CD4-positive, alpha-beta T cell treated with Interleukin-17A for 4 hours (primary cell): ENCODE data around the gene LPP.

ENCODE experiments used
- DNase-seq: peaks from one replicate; pipeline ENCODE4 v3.0.0-alpha.2; 2020; ENCODE audit warnings: mixed read lengths

Gene LPP

DNA sequence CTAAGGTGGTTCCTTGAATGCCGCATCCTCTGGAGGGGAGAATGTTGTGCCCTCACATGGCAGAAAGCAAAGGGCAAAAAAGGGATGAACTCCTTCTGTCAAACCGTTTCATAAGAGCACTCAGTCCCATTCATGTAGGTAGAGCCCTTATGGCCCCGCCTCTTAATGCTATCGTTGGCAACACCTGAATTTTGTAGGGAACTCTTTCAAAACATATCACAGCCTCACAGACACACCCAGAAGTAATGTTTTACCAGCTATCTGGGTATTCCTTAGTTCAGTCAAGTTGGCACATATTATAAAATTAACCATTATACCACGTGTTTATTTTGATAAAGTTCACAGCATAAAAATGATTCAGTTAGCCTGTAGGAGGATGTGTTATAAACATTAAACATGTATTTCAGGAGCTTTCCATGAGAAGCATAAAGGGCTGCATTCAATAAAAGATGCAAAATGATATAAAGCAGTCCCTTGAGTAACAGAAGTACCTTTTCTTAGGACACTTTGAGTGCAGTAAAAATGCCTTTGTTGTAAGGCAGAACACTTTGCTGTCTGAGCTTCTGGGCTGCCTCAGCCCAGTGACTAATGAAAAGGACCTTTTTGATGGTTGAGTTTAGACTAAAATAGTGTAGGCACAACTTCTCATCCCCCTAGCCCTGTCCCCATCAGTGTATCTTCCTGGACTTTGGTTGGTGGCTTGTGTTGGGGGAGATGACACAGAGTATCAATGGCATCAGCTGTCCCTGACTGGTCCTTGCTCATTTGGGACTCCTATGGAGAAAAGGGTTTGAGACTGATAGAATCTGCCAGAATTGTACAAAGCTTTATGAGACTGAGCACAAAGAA, 754.3 kb downstream of the LPP start:
- no peak for DNase-seq

DNA sequence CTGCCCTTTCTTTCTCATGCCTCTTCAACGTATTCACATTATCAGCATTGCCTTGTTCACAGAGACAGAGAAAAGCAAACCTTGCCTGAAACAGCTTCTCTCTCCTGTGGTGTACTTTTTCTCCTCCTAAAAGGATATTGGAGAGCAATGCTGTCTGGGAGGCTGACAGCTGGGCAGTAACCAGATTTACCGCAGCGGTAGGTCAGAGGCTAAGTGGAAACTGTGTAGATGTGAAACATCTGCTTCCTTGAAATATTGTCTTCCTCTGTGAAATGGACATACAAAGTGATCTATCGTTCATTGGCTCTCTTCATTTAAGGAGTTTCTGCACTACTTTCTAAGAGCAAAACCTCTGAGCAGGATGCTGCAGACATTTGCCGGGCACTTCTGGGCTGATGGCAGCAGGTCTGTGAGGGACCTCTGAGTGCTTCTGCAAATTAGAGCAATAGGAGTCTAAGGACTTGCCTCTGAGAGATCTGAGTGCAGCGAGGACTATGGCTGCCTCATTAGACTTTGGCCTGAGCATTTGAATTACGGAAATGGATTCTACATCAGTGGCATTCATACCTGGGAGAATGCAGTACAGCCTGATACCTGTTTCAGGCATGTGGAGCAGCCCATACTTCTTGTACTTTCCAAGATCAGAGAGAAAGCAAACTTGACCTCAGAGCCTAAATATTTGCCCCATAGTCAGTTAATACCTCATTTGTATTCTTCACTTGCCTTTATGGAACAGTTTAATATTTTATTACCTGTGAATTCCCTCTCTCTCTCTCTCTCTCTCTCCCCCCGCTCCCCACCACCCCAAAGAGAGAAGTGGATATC, 757.3 kb downstream of the LPP start:
- DNase-seq = no peak

DNA sequence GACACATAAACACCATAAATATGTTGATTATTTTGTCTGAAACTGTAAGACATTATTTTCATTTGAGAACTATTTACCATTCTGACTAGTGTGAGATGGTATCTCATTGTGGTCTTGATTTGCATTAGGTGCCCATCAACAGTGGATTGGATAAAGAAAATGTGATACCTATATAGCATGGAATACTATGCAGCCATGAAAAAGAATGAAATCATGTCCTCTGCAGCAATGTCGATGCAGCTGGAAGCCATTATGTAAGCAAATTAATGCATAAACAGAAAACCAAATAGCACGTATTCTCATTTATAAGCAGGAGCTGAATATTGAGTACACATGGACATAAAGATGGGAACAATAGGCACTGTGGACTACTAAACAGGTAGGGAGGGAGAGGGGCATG, 759.1 kb downstream of the LPP start:
- DNase-seq = no peak

DNA sequence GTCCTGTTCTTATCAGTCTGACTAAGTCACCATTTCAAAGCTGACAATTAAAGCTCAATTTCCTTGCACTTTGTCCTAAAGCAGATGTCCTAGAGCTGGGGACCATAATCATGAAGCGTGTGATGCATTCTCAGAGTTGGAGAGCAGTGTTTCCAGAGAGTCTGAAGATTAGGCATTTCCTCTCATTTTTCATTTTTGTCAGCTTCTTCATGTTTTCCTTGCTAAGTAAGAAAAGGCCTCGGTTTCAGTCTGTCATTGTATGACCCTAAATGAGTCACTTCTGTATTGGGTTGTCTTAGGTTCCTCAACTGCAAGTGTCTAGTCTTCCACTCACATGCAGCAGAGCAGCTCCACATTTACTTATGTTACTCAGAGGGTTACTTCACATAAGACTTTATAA, 760.6 kb downstream of the LPP start:
- DNase-seq = no peak

DNA sequence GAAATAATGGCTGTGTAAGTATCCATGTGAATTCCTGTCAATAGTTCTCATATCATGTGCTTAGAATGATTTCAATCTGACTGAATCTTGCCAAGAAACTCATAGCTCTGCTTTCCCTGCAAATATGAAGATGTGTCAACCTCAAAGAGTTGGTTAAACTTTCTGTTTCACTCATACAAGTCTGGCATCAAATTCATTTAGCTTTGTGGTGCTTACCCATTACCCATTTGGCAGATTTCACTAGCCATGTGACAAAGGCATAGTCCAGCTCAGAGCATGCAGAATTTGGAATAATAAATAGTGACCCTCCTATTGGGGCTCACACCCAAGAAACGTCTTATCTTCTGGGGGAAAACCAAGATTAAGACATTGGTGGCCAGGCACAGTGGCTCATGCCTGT, 761.2 kb downstream of the LPP start:
- no peak for DNase-seq

DNA sequence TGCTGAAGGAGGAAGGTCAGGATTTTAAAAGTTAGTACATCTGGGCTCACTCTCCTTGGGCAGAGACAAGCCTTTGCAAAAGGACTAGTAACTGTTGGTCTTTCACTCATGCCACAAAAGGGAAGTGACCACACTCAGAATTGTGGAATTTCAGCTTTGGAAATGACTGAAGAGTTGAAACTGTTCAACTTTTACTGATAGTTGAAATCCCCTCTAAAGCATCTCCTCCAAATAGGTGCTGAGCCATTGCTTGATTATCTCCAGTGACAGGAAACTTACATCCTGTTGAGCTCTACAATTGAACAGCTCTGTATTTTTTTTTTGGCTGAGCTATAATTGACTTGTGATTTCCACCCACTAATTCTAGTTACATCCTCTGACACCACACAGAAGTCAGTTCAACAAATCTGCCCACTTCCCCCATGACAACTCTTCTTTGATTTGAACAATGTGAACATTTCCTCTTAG, 763.0 kb downstream of the LPP start:
- no peak for DNase-seq

DNA sequence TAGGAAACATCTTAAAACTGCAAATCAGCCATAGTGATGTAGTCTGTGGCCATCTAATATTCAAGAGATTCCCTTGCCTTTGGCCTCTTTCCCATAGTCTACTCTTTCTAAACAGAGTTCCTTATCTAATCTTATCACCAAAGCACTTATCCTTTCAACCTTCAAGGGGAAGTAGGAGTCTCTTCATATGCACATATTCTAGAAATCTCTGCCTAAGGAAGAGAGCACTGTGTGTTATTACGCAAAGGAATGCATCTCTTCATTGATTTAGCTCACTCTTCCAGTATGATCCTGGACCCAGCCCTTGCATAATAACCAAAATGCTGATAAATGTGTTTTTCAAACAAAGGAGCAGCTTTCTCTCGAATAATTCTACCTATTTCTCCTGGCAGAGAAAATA, 764.1 kb downstream of the LPP start:
- no peak for DNase-seq

DNA sequence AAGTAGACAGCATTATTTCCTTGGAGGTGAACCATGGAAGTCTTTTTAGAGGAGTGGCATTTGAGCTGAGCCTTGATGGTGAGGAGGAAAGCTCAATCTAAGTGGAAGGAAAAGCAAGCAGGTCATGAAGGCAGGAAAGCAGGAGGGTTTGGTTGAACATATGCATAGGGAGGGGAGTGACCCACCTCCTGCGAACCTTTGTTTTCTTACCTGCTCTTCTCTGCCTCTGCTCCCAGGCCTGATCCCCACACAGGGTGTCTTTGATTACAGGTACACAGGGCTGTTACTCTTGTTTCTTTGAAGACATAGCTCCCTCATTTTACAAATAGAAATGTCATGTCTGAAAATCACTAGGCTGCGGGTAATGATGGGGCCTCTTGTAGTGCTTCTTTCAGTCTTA, 769.7 kb downstream of the LPP start:
- no peak for DNase-seq

DNA sequence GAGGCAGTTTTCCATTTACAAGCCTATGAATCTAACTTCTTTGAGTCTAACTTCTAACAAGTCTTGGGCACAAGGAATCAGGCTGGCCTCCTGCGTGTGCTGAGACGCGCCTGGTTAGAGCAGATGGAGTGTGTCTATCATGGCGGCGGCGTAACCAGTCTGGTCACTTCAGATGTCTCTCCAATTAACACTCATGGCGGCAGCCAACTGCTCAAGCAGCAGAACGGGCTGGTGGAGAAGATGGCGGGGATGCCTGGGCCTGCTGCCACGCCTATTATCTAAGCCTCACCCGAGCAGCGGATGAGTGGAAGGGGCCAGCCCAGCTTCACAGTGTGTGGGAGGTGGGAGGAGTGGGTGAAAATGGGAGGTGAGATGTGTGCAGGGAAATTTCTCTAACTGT, 771.4 kb downstream of the LPP start:
- no peak for DNase-seq

DNA sequence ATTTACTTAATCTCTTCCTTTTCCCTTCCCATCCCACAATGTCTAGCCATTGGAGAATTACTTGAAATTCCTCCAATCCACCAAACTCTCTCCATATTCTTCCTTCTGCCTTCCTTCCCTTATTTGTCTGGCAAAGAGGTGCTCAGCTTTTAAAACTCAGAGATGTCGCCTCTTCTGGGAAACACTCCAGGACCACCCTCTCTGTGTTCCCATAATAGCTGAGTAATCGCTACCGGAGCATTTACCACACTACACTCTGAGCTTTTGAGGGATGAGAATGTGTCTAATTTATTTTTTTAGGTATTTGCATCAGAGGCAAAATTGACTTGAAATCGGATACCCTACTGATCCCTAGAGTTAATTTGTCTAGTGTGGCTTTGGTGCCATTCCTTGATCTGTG, 772.2 kb downstream of the LPP start:
- DNase-seq = no peak

DNA sequence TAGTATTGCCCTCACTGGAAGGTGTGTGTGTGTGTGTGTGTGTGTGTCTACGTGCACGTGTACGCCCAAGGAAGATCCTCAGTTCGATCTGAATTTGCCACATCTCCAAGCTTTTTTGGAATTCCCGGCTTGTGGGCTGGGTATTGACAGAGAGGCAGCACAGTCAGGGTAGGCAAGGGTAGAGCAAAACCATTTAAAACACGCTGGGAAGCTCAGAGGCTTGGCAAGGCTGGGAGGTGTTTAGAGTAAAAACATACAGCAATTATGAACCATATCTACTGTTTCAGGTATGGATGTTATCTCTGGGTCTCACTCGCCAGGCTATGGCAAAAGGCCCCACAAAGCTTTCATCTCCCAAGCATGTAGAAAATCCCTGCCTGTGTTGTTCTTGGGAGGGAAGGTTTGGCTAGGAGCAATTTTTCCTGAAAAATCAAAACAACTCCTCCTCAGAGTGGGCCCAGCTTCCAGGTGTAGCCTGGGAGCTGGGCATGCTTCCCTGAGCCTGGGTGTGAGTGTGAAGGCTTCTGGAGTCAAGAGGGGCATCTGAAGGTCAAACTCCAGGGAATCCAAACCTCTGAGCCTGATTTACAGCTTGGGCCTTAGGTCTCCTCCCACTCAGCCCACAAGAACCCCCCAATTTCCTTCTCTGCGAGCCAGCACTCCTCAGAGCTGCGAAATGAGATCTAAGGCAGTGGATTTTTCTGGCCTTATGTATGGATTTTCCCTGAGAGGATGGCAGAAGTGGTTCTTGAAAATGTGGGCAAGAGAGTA, 773.0 kb downstream of the LPP start:
- DNase-seq = no peak

DNA sequence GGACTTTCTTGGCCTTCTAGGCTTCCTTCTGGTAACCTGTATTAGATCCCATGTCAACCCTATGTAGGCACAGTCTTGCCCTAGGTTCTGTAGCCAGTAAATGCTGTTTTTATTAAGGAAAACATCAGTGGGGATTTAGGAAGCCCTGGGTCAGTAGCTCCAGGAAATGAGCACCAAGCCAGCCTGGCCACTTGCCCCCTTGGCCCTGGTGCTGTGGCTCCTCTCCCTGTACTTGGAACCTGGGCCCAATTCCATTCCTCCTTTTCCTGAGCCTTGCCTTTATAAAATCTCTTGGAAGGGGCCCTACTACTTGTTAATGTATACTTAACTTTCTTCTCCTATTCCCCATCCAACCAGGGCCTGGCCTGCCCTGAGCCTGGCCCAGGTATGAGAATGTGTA, 774.0 kb downstream of the LPP start:
- no peak for DNase-seq

DNA sequence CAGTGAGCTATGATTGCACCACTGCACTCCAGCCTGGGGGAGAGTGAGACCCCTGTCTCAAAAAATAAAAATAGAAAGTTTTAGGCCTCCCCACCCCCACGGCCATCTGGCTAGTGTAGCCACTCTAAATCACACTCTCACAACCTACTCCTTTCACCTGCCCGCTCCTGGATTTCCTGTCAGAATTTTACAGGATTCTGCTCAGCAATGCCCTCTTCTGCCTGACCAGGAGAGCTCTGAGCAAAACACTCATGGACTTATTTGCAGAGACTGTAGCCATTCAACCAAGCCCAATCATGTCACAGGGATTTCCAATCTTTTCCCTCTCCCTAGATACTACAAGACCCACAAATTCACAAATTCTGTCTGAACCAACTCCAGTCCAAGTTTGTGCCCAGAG, 775.2 kb downstream of the LPP start:
- DNase-seq = no peak

DNA sequence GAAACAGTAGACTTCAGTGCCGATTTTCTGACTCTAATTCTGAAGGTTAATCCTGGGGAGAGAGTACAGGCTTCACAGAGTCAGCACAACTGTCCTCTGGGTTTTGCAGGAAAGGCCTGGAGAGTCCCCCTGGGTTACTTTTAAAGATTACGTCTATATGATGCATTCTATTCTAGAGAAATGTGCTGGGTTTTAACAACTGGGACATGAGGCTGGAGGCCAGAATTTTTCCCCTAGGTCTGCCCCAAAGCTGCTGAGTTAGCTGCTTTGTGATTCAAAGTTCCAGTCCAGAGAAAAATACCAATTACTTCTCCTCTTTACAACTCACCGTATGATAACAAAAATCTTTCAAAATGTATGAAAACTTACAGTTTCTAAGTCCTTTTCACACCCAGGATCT, 777.1 kb downstream of the LPP start:
- DNase-seq = no peak

DNA sequence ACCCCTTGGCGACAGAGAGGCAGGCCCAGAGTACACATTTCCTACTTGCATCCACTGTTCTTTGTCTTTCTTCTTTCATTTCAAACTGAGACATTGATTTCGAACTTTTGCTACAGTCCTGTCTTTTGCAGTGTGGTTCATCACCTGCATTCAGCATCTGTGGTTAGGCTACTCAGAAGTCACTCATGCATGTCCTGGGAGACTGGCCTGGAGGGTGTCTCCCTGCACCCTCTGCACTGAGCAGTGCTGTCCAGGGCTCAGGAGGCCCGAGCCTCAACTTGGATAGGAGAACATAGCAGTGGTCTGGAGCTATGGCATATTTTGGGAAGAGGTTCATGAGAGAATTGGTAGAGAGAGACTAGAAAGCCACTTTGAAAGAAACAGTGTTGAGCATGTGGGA, 777.6 kb downstream of the LPP start:
- DNase-seq = no peak

DNA sequence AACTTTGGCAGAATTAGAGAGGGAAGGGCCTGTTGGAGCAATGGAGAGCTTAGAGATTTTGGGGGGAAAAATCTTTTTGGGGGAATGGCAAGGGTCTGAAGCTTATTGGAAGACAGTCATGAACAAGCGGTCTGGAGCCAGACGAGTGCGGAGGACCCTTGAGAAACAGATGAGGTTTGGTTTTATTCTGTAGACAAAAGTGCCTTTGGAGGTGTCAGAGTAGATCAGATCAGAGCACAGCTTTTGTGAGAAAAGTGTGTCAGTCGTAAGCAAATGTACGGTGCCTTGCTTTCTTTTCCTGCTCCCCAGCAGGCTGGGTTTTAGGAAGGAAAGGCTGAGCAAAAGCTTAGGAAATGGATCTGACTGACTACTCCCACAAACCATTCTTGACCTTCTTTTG, 781.0 kb downstream of the LPP start:
- no peak for DNase-seq

DNA sequence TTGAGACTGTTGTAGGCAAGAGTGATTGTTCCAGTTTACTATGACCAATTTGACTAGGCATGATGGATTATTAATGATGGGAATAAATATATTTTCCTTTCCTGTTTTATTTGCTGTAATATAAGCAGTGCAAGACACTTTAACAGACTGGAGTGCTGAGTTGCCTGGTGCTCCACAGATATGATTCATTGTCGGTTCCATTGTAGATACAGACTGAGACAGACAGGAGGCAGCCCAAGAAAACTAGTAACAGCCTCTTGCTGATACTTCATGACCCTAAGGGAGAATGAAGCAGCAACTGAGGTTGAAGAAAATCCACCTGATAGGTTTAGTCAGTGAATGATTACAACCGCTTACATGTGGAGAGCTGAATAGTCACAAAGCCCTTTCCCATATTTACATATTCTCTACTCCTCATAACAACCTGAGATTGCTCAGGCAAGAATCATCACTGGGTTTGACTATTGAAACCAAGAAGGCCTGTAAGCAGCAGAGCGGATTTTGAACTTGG, 782.7 kb downstream of the LPP start:
- DNase-seq = no peak

DNA sequence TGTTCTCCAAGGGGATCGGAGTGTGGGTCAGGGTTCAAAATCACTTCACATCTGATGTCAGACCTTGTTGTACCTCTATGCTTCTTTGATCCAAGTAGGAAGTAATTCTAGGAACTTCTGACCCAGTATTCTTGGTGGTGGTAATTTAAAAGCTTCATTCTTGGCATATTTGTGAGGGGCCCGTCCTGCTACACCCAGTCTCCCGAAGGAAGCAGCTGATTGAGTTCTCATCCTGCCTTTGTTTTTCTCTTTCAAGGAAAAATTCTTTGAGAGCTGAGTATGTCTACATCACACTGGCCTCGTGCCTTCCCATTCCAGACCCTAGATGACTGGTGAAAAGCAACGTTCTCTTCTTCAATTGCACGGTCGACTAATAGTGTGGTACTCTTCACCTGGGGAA, 783.4 kb downstream of the LPP start:
- DNase-seq = no peak

DNA sequence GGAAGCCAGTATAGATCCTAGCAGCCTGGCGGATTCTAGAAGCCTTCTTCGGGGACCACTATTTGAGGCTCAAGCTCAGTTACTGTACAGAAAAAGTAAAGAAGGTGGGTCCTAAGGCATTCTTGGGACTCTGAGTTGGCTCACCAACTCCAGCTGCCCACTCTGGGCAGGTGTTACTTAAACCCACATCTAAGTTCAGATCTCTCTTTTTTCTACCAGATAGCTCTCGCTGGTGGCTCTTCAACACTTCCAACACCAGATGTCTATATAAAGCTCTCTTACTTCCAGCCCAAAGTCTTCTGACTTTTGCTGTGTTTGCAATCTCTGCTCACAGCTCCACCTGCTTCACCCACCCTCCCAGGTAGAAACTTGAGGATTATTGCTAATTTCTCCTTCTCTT, 785.0 kb downstream of the LPP start:
- DNase-seq = no peak

DNA sequence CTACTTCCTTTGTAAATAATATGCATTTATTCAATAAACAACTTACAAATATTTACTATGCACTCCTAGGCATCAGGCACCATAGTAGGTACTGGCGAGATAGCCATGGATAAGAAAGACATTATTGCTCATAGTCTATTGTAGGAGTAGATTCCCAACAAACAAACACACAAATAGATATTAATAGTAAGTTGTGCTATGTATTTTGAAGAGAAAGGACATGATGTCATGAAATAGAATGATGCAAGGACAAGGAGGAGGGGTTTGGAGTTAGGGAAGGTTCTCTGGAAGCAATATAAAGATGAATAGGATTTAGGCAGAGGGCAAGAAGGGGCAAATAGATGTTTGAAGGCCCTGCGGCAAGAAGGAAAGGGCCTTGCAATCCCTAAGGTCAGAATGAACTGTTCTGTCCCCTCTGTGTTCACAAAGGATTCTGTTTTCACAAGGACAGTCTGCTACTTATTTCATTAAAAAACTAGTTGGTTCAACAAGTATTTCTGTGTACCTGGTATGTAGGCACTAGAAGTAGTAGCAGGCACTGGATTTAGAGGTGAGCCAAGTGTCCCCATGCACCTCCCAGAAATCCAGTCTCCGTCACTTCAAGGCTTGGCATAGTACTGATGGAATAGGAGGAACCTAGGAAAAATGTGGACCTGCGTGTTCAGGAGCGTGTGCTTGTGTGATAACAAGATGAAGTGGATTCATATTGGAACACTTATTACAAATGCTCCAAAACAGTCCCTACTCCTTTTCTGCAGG, 786.0 kb downstream of the LPP start:
- no peak for DNase-seq
